Measurements from ENCODE around the gene RAI1.

The RAI1 gene

GRCh38 chr17:17691468-17692263 lies 10.4 kb downstream of the RAI1 start:
- Histone ChIP-seq H3K9me3 (ENCODE audit: control insufficient read depth, low read length) (no peaks in the 10 kb centered on the region), H3K27ac (ENCODE audit: insufficient read depth, low read length, poor library complexity, severe bottlenecking) (no peak overlapping the region), H3K27me3 (replicated peaks; ENCODE audit: control insufficient read depth, insufficient read depth, low read length, poor library complexity, severe bottlenecking) (no peaks in the 10 kb centered on the region), H3K4me3 (ENCODE audit: insufficient read depth, low read depth, low read length, poor library complexity, severe bottlenecking) (no peak overlapping the region), H3K4me1 (ENCODE audit: control insufficient read depth, insufficient read depth, low read length, poor library complexity, severe bottlenecking) (peaks cover 26% of the 10 kb centered on the region), H3K36me3 (ENCODE audit: control insufficient read depth, insufficient read depth, low read length) (no peaks in the 10 kb centered on the region)
- DNase-seq, result no peak

GRCh38 chr17:17692353-17693252 lies 11.3 kb downstream of the RAI1 start:
- peak overlapping the region; percentile 86 for H3K27ac ChIP-seq (ENCODE audit: insufficient read depth, low read length, poor library complexity, severe bottlenecking)
- H3K9me3 ChIP-seq (ENCODE audit: control insufficient read depth, low read length), result no peaks in the 10 kb centered on the region
- no peaks in the 10 kb centered on the region for H3K27me3 ChIP-seq (replicated peaks; ENCODE audit: control insufficient read depth, insufficient read depth, low read length, poor library complexity, severe bottlenecking)
- no peak overlapping the region for H3K4me3 ChIP-seq (ENCODE audit: insufficient read depth, low read depth, low read length, poor library complexity, severe bottlenecking)
- H3K36me3 ChIP-seq (ENCODE audit: control insufficient read depth, insufficient read depth, low read length), result no peaks in the 10 kb centered on the region
- H3K4me1 ChIP-seq (ENCODE audit: control insufficient read depth, insufficient read depth, low read length, poor library complexity, severe bottlenecking), result peaks cover 26% of the 10 kb centered on the region
- no peak for DNase-seq

GRCh38 chr17:17693253-17694168 lies 12.3 kb downstream of the RAI1 start:
- peaks cover 26% of the 10 kb centered on the region for H3K4me1 ChIP-seq (ENCODE audit: control insufficient read depth, insufficient read depth, low read length, poor library complexity, severe bottlenecking)
- H3K36me3 ChIP-seq (ENCODE audit: control insufficient read depth, insufficient read depth, low read length), result no peaks in the 10 kb centered on the region
- H3K9me3 ChIP-seq (ENCODE audit: control insufficient read depth, low read length), result no peaks in the 10 kb centered on the region
- H3K27me3 ChIP-seq (replicated peaks; ENCODE audit: control insufficient read depth, insufficient read depth, low read length, poor library complexity, severe bottlenecking), result no peaks in the 10 kb centered on the region
- H3K27ac ChIP-seq (ENCODE audit: insufficient read depth, low read length, poor library complexity, severe bottlenecking), result peak overlapping the region; percentile 86
- H3K4me3 ChIP-seq (ENCODE audit: insufficient read depth, low read depth, low read length, poor library complexity, severe bottlenecking), result no peak overlapping the region
- no peak for DNase-seq

GRCh38 chr17:17694169-17695081 lies 13.2 kb downstream of the RAI1 start:
- Histone ChIP-seq H3K4me3 (ENCODE audit: insufficient read depth, low read depth, low read length, poor library complexity, severe bottlenecking) (peak overlapping the region; percentile 77), H3K9me3 (ENCODE audit: control insufficient read depth, low read length) (no peaks in the 10 kb centered on the region), H3K4me1 (ENCODE audit: control insufficient read depth, insufficient read depth, low read length, poor library complexity, severe bottlenecking) (peaks cover 26% of the 10 kb centered on the region), H3K27me3 (replicated peaks; ENCODE audit: control insufficient read depth, insufficient read depth, low read length, poor library complexity, severe bottlenecking) (no peaks in the 10 kb centered on the region), H3K27ac (ENCODE audit: insufficient read depth, low read length, poor library complexity, severe bottlenecking) (peak overlapping the region; percentile 86), H3K36me3 (ENCODE audit: control insufficient read depth, insufficient read depth, low read length) (no peaks in the 10 kb centered on the region)
- DNase-seq, result peak; percentile 64 to 71 (median 66)

- H3K36me3 ChIP-seq (ENCODE audit: control insufficient read depth, insufficient read depth, low read length), result no peaks in the 10 kb centered on the region
- no peak overlapping the region for H3K4me3 ChIP-seq (ENCODE audit: insufficient read depth, low read depth, low read length, poor library complexity, severe bottlenecking)
- peaks cover 26% of the 10 kb centered on the region for H3K4me1 ChIP-seq (ENCODE audit: control insufficient read depth, insufficient read depth, low read length, poor library complexity, severe bottlenecking)
- no peaks in the 10 kb centered on the region for H3K9me3 ChIP-seq (ENCODE audit: control insufficient read depth, low read length)
- DNase-seq, result no peak
- H3K27me3 ChIP-seq (replicated peaks; ENCODE audit: control insufficient read depth, insufficient read depth, low read length, poor library complexity, severe bottlenecking), result no peaks in the 10 kb centered on the region
- H3K27ac ChIP-seq (ENCODE audit: insufficient read depth, low read length, poor library complexity, severe bottlenecking), result peak overlapping the region; percentile 15
Observed at GRCh38 chr17:17696085-17696484, 14.8 kb downstream of the RAI1 start.

- Histone ChIP-seq H3K9me3 (ENCODE audit: control insufficient read depth, low read length) (no peaks in the 10 kb centered on the region), H3K4me3 (ENCODE audit: insufficient read depth, low read depth, low read length, poor library complexity, severe bottlenecking) (no peak overlapping the region), H3K27ac (ENCODE audit: insufficient read depth, low read length, poor library complexity, severe bottlenecking) (no peak overlapping the region), H3K36me3 (ENCODE audit: control insufficient read depth, insufficient read depth, low read length) (no peaks in the 10 kb centered on the region), H3K4me1 (ENCODE audit: control insufficient read depth, insufficient read depth, low read length, poor library complexity, severe bottlenecking) (peaks cover 18% of the 10 kb centered on the region), H3K27me3 (replicated peaks; ENCODE audit: control insufficient read depth, insufficient read depth, low read length, poor library complexity, severe bottlenecking) (no peaks in the 10 kb centered on the region)
- no peak for DNase-seq
Observed at GRCh38 chr17:17696882-17697633, 15.8 kb downstream of the RAI1 start.

- no peaks in the 10 kb centered on the region for H3K27me3 ChIP-seq (replicated peaks; ENCODE audit: control insufficient read depth, insufficient read depth, low read length, poor library complexity, severe bottlenecking)
- peaks cover 18% of the 10 kb centered on the region for H3K4me1 ChIP-seq (ENCODE audit: control insufficient read depth, insufficient read depth, low read length, poor library complexity, severe bottlenecking)
Observed at GRCh38 chr17:17698371-17698770, 17.1 kb downstream of the RAI1 start.

GRCh38 chr17:17698869-17699351 lies 17.7 kb downstream of the RAI1 start:
- Histone ChIP-seq H3K27ac (ENCODE audit: insufficient read depth, low read length, poor library complexity, severe bottlenecking) (no peak overlapping the region), H3K4me1 (ENCODE audit: control insufficient read depth, insufficient read depth, low read length, poor library complexity, severe bottlenecking) (peaks cover 14% of the 10 kb centered on the region), H3K27me3 (replicated peaks; ENCODE audit: control insufficient read depth, insufficient read depth, low read length, poor library complexity, severe bottlenecking) (no peaks in the 10 kb centered on the region), H3K36me3 (ENCODE audit: control insufficient read depth, insufficient read depth, low read length) (no peaks in the 10 kb centered on the region), H3K4me3 (ENCODE audit: insufficient read depth, low read depth, low read length, poor library complexity, severe bottlenecking) (no peak overlapping the region), H3K9me3 (ENCODE audit: control insufficient read depth, low read length) (no peaks in the 10 kb centered on the region)
- no peak for DNase-seq

More at GRCh38 chr17:17698371-17698770, 17.1 kb downstream of the RAI1 start:
- DNase-seq, result no peak
- Histone ChIP-seq H3K27ac (ENCODE audit: insufficient read depth, low read length, poor library complexity, severe bottlenecking) (no peak overlapping the region), H3K9me3 (ENCODE audit: control insufficient read depth, low read length) (no peaks in the 10 kb centered on the region), H3K4me3 (ENCODE audit: insufficient read depth, low read depth, low read length, poor library complexity, severe bottlenecking) (no peak overlapping the region), H3K36me3 (ENCODE audit: control insufficient read depth, insufficient read depth, low read length) (no peaks in the 10 kb centered on the region)
